OCI-LY7 (cell line): ENCODE results near the gene ADARB2. TPM values are rescaled to one million over a fixed set of nuclear protein-coding genes. Genes with fewer than 3 reads are reported as not detected.

Experiments used
- BruUV-seq: library from RNA; stranded (reverse); fragments of 400-500 nt; replicated peaks from 2 replicates; lab custom pipeline; 2021; lab: Mats Ljungman, UMichigan
- CTCF ChIA-PET: fragments of 300-600 bp; sonication (Branson Sonifier 250); formaldehyde crosslinking; loops from one replicate; lab custom pipeline; 2022; ENCODE audit warnings: antibody characterized with exemption; ENCODE audit not compliant: unreplicated experiment; lab: Charles Lee
- POLR2A ChIA-PET: fragments of 300-600 bp; sonication (Branson Sonifier 250); formaldehyde crosslinking; loops from one replicate; lab custom pipeline; 2022; ENCODE audit warnings: antibody characterized with exemption; lab: Charles Lee
- DNase-seq: peaks from one replicate; pipeline ENCODE4 v3.0.0-alpha.2; 2015; ENCODE audit warnings: low spot score
- H2AFZ ChIP-seq: fragments of 200-600 bp; sonication (generic), shearing (Covaris generic); 2 replicates; pipeline ENCODE4 v1.6.1; 2014; ENCODE audit warnings: mild to moderate bottlenecking, antibody characterized with exemption, low read length, moderate library complexity
- H3K27ac ChIP-seq: fragments of 200-600 bp; sonication (generic); 2 replicates; pipeline ENCODE4 v1.5.1; 2014; ENCODE audit warnings: mixed run types, low read depth, mild to moderate bottlenecking, moderate library complexity, low read length, inconsistent platforms; ENCODE audit not compliant: poor library complexity, severe bottlenecking
- H3K36me3 ChIP-seq: fragments of 200-600 bp; sonication (generic); 2 replicates; pipeline ENCODE4 v1.6.1; 2014; ENCODE audit warnings: mild to moderate bottlenecking, antibody characterized with exemption, low read length, moderate library complexity, mixed read lengths; ENCODE audit not compliant: insufficient read depth
- H3K4me1 ChIP-seq: fragments of 200-600 bp; sonication (generic); 2 replicates; pipeline ENCODE4 v1.5.1; 2014; ENCODE audit warnings: mild to moderate bottlenecking, low read length; ENCODE audit not compliant: insufficient read depth, poor library complexity, severe bottlenecking
- H3K4me2 ChIP-seq: fragments of 200-600 bp; sonication (generic); 2 replicates; pipeline ENCODE4 v1.6.1; 2014; ENCODE audit warnings: mild to moderate bottlenecking, low read length
- H3K4me3 ChIP-seq: fragments of 200-600 bp; sonication (generic); 2 replicates; pipeline ENCODE4 v1.5.1; 2014; ENCODE audit warnings: mild to moderate bottlenecking, low read depth, low read length; ENCODE audit not compliant: poor library complexity, severe bottlenecking
- H3K79me2 ChIP-seq: fragments of 200-600 bp; sonication (generic); 2 replicates; pipeline ENCODE4 v1.6.1; 2016; ENCODE audit warnings: low read depth, mild to moderate bottlenecking, low read length, moderate library complexity, mixed read lengths; ENCODE audit not compliant: insufficient read depth
- H3K9me2 ChIP-seq: fragments of 200-600 bp; sonication (generic); 2 replicates; pipeline ENCODE4 v1.6.1; 2016; ENCODE audit warnings: mild to moderate bottlenecking, low read length, mixed read lengths; ENCODE audit not compliant: insufficient read depth
- H3K9me3 ChIP-seq: fragments of 200-600 bp; sonication (generic); 2 replicates; pipeline ENCODE4 v1.6.1; 2014; ENCODE audit warnings: mild to moderate bottlenecking, mixed run types, low read length, mixed read lengths
- H4K20me1 ChIP-seq: fragments of 200-600 bp; sonication (generic); 2 replicates; pipeline ENCODE4 v1.6.1; 2014; ENCODE audit warnings: mild to moderate bottlenecking, antibody characterized with exemption, low read length, moderate library complexity, mixed read lengths; ENCODE audit not compliant: insufficient read depth
- CTCF ChIP-seq: fragments of 200-600 bp; sonication (generic); conservative IDR thresholded peaks from 2 replicates; pipeline ENCODE4 v1.5.1; 2014; ENCODE audit warnings: mild to moderate bottlenecking, antibody characterized with exemption, low read length, moderate library complexity, mixed read lengths
- EZH2phosphoT487 ChIP-seq: fragments of 200-600 bp; sonication (generic); IDR thresholded peaks from 2 replicates; pipeline ENCODE4 v1.6.1; 2018; ENCODE audit warnings: low read depth, borderline replicate concordance, mild to moderate bottlenecking, mixed run types, antibody characterized with exemption, low read length, moderate library complexity, mixed read lengths
- intact Hi-C: fragments of 100-400 bp; cut with micrococcal nuclease; formaldehyde crosslinking; loops from one replicate; pipeline ENCODE4 v1.10.0; 2022; ENCODE audit not compliant: unreplicated experiment
- total RNA-seq, 2 experiments: library from RNA; depleted of rRNA in 1 of 2; stranded (reverse); fragments of >200 nt in 1 of 2; shearing (Covaris generic) in 1 of 2; gene quantifications; 2 replicates each; pipeline ENCODE4 v1.2.3, GENCODE V29; 2014 to 2022

Gene ADARB2
- total RNA-seq, 2 experiments from 2014 or later: 0.03 TPM; not detected in 1

GRCh38 chr10:1570416-1571051 lies 166.8 kb downstream of the ADARB2 start:
- Histone ChIP-seq H3K27ac (no peak overlapping the region), H2AFZ (no peak overlapping the region), H3K9me3 (no peaks in the 10 kb centered on the region), H3K4me3 (no peak overlapping the region), H3K4me1 (no peaks in the 10 kb centered on the region), H4K20me1 (no peaks in the 10 kb centered on the region; the same call in 1 of the 2 replicates), H3K79me2 (no peaks in the 10 kb centered on the region), H3K36me3 (no peaks in the 10 kb centered on the region), H3K4me2 (no peak overlapping the region), H3K9me2 (no peaks in the 10 kb centered on the region)
- POLR2A ChIA-PET: no interaction called here
- intact Hi-C loops: no loop called here
- no peak for TF ChIP-seq CTCF
- TF ChIP-seq EZH2phosphoT487: no peak
- BruUV-seq: no TSS peak
- CTCF ChIA-PET: no interaction called here
- no peak for DNase-seq

GRCh38 chr10:1569208-1569607 lies 168.1 kb downstream of the ADARB2 start:
- Histone ChIP-seq H3K79me2 (no peaks in the 10 kb centered on the region), H3K9me3 (no peaks in the 10 kb centered on the region), H2AFZ (no peak overlapping the region), H3K27ac (no peak overlapping the region), H3K4me2 (no peak overlapping the region), H4K20me1 (no peaks in the 10 kb centered on the region; the same call in 1 of the 2 replicates), H3K4me1 (no peaks in the 10 kb centered on the region), H3K4me3 (no peak overlapping the region), H3K36me3 (no peaks in the 10 kb centered on the region), H3K9me2 (no peaks in the 10 kb centered on the region)
- DNase-seq: no peak
- no TSS peak for BruUV-seq
- POLR2A ChIA-PET: no interaction called here
- intact Hi-C loops: no loop called here
- TF ChIP-seq CTCF (no peak), EZH2phosphoT487 (no peak)
- CTCF ChIA-PET: no interaction called here

DNA sequence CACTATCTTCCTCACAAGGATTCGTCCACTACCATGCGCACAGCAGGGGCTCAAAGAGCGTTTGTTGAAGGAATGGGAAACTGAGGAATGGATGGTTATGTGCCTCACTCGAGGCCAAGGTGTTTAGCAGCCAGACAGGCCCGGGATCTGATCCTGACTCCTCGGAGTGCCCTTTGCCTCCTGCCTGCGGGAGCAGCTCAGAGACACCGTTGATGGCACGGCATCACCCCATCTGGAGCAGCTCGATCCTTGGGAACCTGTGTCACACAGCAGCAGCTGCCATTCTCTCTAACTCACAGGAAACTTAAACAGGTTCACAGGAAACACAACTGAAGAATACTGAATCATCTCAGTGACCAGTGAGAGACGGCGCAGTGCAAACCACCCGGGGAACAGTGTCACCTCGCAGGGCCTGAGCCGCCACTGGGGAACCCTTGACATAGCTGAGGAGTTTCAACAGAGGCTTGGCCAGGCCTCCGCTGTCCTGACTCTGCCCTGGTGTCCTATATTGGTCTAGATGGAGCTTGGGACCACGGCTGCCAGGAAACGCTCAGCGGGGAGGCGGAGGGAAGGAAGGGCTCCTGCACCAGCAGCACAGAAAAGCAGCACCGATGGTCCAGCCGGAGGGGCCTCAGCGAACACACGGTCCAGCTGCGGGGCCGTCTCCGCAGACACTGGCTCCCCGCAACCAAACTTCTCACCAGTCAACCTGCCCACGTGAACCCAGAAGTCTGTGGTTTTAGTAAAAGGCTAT lies 169.4 kb downstream of the ADARB2 start:
- no peak for TF ChIP-seq EZH2phosphoT487
- TF ChIP-seq CTCF: no peak
- Histone ChIP-seq H3K36me3 (no peaks in the 10 kb centered on the region), H3K4me1 (no peaks in the 10 kb centered on the region), H3K9me2 (no peaks in the 10 kb centered on the region), H4K20me1 (no peaks in the 10 kb centered on the region; the same call in 1 of the 2 replicates), H3K9me3 (no peaks in the 10 kb centered on the region), H3K4me2 (no peak overlapping the region), H2AFZ (no peak overlapping the region), H3K27ac (no peak overlapping the region), H3K4me3 (no peak overlapping the region), H3K79me2 (no peaks in the 10 kb centered on the region)
- intact Hi-C loops: no loop called here
- no TSS peak for BruUV-seq
- ChIA-PET POLR2A (no interaction called here), CTCF (no interaction called here)
- DNase-seq: no peak
